Measurements from ENCODE around the gene RYR1. TPM values are rescaled to one million over a fixed set of nuclear protein-coding genes. Genes with fewer than 3 reads are reported as not detected.

RYR1 gene
- total RNA-seq, 2 experiments from 2014 or later = 0.95 to 1.4 TPM

DNA sequence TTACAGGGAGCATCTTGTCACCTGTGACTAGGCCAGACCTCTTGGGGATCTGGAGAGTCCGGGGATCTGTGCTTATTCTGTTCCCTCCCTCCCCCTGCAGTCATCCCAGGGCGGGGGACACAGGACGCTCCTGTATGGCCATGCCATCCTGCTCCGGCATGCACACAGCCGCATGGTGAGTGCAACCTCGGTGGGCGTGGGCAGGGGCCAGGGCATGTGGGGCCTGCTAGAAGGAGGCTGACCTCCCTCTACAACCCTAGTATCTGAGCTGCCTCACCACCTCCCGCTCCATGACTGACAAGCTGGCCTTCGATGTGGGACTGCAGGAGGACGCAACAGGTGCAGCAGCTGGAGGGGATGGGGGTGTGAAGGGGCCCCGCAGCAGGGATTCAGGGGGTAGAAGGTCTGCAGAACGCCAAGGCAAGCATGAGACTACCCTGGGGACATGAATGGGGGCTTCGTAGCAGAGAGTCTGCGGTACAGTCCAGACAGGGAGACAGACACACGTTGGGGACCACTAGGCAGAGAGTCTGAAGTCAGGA, 10.0 kb downstream of the RYR1 start:
- POLR2A ChIA-PET = no interaction called here
- CTCF ChIA-PET = no interaction called here

DNA sequence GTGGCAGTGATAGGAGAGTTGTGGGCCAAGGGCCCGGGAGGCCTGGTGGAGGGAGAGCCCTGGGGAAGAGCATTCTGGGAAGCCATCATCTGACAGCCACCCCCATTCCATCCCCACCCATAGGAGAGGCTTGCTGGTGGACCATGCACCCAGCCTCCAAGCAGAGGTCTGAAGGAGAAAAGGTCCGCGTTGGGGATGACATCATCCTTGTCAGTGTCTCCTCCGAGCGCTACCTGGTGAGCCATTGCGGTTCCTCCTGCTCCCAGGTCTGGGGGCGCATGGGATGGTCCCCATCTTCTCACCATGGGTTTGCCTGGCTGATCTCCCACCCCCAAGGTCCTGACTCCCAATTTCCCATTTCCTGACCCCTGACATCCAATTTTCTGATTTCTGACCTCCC, 10.5 kb downstream of the RYR1 start:
- ChIA-PET CTCF (no interaction called here), POLR2A (no interaction called here)

DNA sequence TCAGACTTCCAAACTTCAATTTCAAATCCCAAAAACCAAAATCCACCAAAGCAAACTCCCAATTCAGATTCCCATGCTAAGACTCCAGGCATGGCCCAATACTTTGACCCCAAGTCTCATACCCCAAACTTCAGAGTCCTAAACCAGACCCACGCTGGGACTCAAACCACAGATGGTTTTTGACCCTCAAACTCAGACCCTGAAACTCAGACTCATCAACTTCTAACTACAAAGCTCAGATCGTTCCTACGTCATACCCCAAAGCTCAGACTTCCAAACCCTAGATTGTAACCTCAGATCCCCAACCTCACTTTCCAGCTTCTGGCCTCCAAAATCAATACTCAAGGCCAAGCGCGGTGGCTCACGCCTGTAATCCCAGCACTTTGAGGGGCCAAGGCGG, 11.9 kb downstream of the RYR1 start:
- CTCF ChIA-PET = no interaction called here
- POLR2A ChIA-PET = no interaction called here

DNA sequence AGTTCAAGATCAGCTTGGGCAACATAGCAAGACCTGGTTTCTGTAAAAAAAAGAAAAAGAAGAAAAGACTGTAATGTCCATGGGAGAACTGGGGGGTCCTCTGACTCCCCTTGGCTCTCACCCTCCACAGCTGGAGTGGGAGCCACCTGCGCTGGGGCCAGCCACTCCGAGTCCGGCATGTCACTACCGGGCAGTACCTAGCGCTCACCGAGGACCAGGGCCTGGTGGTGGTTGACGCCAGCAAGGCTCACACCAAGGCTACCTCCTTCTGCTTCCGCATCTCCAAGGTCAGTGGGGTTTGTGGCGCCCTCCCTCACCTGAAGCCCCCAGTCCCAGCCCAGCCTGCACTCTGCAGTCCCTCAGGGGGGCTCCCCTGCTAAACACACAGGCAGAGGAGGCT, 14.7 kb downstream of the RYR1 start:
- ChIA-PET CTCF (no interaction called here), POLR2A (no interaction called here)

DNA sequence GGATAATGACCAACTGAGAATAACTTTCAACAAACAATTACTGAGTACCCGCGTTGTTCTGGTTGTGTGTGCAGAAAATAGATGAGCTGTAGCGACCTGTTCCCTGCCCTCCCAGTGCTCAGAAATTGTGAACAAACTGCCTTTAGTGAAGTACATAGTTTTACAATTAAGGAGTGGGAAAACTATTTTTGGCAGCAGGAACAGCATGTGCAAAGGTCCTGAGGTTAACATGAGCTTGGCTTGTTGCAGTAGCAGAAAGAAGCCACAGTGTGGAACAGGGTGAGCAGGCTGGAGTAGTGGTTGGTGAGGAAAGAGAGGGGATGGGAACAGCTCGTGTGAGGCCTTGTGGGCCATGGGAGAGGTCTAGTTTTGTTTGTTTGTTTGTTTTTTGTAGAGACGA, 16.0 kb downstream of the RYR1 start:
- ChIA-PET CTCF (no interaction called here), POLR2A (no interaction called here)

DNA sequence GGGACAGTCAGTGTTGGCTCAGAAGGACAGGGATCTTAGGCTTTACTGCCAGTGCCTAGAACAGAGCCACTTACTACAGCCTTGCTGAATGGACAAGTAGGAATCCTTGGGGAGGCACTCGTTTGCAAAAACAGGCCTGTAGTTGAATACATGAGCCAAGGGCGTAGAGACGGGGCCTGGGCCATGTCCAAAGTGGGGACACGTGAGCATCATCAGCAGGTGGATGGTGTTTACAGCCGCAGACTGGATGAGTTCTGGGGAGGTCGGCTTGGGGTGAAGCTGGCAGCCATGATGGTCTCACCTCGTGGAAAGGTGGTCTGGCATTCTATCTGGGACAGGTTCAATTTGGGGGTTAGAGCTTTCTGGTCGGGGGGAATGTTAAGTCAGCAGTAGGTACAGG, 17.5 kb downstream of the RYR1 start:
- CTCF ChIA-PET = no interaction called here
- POLR2A ChIA-PET = no interaction called here

DNA sequence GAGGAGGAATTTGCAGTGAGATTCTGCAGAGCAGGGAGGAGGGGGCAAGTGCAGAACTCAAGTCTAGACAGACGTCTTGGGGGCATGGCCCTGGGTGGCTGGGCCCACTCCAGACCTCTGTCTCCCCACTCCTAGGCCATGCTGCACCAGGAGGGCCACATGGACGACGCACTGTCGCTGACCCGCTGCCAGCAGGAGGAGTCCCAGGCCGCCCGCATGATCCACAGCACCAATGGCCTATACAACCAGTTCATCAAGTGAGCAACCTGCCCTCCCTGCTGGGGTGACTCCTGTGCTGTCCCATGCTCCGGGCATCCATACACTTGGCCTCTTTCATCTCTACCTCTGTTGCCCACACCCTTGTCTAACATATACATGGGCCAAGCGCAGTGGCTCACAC, 18.1 kb downstream of the RYR1 start:
- POLR2A ChIA-PET = interaction anchor here (0.6 kb wide), 1 partner anchor 297 kb away, joined by 4 read pairs; no protein-coding TSS in a partner anchor
- CTCF ChIA-PET = no interaction called here

DNA sequence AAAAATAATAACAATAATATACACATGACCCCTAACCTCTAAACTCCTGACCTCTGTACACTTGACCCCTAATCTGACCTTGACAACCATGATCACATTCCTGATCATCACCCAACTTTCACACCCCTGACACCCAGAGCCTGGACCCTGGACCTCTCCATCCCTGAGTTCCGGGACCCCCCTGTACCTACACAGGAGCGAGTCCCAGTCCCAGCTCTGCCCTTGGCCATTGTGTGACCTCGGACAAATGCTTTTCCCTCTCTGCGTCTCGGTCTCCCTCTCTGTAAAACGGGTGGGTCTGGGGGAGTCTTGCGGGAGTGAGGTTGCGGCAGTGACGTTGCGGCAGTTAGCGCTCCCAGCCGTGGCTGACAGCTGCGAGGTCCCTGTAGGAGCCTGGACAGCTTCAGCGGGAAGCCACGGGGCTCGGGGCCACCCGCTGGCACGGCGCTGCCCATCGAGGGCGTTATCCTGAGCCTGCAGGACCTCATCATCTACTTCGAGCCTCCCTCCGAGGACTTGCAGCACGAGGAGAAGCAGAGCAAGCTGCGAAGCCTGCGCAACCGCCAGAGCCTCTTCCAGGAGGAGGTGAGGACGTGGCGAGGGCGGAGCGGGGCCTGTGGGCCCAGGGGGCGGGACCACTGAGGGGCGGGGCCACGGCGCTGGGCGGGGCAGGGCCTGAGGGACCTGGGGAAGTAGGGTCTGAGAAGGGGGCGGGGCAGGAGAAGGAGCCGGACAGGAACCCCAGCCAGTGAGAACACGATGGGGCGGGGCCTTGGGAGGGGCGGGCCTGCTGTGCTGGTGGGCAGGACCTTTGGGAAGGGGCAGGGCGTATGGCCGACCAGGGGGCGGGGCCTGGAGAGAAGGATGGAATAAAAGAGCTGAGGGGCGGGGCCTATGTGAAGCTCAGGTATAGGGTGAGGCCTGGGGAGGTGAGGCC, 19.2 kb downstream of the RYR1 start:
- ChIA-PET CTCF (no interaction called here), POLR2A (no interaction called here)

DNA sequence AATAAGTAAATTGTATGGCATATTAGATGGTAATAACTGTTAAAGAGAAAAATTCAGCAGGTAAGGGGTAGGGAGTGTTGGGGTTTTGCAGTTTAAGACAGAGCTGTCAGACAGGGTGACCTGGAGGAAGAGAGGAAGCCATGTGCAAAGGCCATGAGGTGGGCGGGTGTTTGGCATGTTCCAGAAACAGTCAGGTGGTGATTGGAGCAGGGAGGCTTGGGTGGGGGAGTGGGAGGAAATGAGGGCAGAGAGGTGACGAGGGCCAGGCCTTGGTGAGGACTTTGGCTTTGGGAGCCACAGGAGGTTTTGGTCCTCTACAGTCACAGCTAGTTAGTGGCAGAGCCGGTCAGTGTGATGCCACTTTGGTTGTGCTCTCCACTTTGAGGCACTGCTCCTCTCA, 20.1 kb downstream of the RYR1 start:
- CTCF ChIA-PET = no interaction called here
- POLR2A ChIA-PET = no interaction called here

DNA sequence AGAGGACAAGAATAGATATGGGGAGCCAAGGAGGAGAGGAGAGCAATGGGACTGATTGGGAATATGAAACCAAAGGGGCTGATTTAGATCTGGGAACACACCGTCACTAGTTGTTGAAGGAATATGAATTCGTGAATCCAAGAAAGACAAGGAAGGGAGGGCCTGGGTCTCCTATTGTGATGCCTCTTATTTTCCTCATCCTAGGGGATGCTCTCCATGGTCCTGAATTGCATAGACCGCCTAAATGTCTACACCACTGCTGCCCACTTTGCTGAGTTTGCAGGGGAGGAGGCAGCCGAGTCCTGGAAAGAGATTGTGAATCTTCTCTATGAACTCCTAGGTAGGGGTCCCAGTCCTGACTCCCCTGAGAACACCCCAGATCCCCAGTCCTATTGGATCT, 21.5 kb downstream of the RYR1 start:
- CTCF ChIA-PET = no interaction called here

DNA sequence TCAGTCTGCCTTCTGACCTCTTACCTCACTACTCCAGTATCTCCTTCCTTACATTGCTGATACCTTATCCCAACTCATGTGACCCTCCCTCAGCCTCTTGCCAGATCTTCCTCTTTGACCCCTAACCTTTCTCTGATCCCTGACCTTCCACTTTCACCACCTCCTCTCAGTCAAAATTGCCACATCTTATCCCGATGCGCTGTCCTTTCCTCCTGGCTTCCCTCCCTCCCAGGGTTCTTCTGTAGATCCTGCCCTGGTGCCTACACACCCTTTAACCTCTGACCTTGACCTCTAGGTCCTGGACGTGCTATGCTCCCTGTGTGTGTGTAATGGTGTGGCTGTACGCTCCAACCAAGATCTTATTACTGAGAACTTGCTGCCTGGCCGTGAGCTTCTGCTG, 23.7 kb downstream of the RYR1 start:
- POLR2A ChIA-PET = no interaction called here
- CTCF ChIA-PET = no interaction called here

More for the DNA sequence above, 21.5 kb downstream of the RYR1 start:
- POLR2A ChIA-PET = no interaction called here

DNA sequence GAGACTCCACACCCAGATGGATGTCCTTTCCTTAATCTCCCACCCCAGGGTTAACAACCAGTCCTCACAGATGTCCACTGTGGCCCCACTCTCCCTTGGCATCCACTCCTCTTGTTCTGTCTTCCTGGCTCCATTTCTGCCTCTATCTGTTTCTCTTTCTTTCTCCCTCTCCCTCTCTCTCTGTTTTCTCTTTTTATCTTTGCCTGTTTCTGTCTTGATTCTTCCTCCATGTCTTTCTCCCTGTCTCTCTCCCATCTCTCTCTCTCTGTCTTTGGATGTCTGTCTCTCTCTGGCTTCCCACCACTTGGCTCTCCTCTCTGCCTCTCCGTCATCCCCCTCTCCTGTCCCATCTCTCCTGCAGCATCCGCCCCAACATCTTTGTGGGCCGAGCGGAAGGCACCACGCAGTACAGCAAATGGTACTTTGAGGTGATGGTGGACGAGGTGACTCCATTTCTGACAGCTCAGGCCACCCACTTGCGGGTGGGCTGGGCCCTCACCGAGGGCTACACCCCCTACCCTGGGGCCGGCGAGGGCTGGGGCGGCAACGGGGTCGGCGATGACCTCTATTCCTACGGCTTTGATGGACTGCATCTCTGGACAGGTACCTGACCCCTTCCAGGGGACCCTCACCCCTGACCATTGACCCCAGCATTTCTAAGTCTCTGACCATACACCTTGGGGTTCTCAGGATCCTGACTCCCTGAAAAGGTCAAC, 24.4 kb downstream of the RYR1 start:
- ChIA-PET POLR2A (no interaction called here), CTCF (no interaction called here)

DNA sequence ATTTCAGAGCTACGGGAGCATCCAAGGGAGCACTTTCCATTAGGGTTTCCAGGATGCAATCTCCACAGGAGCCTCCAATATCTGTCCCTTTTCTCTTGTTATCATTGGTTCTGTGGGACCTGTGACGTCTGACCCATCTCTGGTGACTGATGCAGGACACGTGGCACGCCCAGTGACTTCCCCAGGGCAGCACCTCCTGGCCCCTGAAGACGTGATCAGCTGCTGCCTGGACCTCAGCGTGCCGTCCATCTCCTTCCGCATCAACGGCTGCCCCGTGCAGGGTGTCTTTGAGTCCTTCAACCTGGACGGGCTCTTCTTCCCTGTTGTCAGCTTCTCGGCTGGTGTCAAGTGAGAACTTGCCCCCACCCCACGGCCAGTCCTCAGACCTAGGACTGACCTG, 25.5 kb downstream of the RYR1 start:
- POLR2A ChIA-PET = no interaction called here

DNA sequence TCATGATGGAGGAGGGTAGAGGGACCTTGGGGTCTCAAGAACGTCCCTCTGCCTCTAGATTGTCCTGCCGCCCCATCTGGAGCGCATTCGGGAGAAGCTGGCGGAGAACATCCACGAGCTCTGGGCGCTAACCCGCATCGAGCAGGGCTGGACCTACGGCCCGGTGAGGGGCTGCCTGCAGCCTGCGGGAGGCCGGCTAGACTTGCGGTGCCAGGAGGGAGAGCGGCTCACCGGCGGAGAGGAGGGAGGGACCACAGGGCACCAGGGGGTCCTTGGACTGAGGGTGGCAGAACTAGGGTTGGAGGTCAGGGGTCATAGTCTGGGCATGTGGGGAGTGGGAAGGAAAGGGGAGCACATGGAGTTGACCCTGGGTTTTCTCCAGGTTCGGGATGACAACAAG, 29.9 kb downstream of the RYR1 start:
- CTCF ChIA-PET = no interaction called here

More for the DNA sequence above, 25.5 kb downstream of the RYR1 start:
- CTCF ChIA-PET = no interaction called here

DNA sequence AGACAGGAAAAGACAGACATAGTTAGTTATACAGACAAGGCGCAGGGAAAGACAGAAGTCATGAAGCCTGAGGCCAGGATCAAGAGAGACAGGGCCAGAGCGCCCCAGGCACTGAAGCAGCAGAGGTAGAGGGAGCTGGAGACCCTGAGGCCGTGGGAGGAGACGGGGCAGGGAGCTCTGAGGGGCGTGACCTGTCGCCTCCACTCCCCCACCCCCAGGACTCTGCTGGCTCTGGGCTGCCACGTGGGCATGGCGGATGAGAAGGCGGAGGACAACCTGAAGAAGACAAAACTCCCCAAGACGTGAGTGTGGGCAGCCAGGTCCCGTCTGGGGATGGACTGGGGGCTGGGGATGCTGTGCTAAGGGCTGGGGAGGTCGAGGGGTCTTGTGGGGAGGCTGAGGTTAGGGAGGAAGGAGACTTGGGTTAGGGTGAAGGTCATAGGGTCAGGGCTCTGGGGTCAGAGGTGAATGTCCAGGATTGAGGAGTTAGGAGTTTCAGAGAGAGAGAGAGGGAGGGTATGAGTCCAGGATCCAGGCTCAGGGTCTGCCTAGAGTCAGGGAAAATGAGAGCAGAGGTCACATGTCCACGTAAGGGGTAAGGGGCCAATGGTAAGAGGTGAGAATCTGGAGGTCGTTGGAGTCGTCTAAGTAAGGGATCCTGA, 31.1 kb downstream of the RYR1 start:
- CTCF ChIA-PET = no interaction called here

More for the DNA sequence above, 29.9 kb downstream of the RYR1 start:
- POLR2A ChIA-PET = no interaction called here

DNA sequence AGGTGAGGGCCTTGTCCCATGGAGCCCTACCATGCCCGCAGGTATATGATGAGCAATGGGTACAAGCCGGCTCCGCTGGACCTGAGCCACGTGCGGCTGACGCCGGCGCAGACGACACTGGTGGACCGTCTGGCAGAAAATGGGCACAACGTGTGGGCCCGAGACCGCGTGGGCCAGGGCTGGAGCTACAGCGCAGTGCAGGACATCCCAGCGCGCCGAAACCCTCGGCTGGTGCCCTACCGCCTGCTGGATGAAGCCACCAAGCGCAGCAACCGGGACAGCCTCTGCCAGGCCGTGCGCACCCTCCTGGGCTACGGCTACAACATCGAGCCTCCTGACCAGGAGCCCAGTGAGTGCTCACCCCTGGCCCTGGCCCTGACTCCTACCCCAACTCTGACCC, 32.6 kb downstream of the RYR1 start:
- POLR2A ChIA-PET = no interaction called here
- CTCF ChIA-PET = no interaction called here

More for the DNA sequence above, 31.1 kb downstream of the RYR1 start:
- POLR2A ChIA-PET = no interaction called here

DNA sequence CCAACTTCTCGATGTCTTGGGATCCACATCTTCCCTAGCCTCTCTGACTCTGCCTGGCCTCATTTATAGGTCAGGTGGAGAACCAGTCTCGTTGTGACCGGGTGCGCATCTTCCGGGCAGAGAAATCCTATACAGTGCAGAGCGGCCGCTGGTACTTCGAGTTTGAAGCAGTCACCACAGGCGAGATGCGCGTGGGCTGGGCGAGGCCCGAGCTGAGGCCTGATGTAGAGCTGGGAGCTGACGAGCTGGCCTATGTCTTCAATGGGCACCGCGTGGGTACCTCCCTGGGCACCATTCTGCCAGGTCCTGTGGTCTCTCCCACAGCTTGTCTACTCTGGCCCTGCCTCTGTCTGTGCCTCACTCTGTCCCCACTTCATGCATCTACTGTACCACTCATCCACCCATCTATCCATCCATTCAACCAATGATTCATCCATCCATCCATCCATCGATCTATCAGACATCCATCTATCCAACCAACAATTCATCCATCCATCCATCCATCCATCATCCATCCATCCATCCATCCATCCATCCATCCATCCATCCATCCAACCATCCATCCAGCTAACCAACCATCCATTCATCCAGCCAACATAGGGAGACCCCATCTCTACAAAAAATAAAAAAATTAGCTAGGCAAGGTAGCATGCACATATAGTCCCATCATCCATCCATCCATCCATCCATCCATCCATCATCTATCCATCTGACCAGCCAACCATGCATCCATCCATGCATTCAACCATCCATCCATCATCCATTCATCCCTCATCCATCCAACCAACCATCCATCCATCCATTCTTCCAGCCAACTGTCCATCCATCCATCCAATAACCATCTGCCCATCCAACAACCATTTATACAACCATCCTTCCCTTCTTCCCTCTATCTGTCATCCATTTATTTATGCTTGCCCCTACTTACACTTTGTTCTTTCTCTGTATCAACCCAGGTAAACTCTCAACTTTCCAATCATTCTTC, 34.3 kb downstream of the RYR1 start:
- POLR2A ChIA-PET = interaction anchor here (0.6 kb wide), 1 partner anchor 27 kb away, joined by 3 read pairs; no protein-coding TSS in a partner anchor
- CTCF ChIA-PET = interaction anchor here (0.5 kb wide), 1 partner anchor 232 kb away, joined by 3 read pairs; no protein-coding TSS in a partner anchor

DNA sequence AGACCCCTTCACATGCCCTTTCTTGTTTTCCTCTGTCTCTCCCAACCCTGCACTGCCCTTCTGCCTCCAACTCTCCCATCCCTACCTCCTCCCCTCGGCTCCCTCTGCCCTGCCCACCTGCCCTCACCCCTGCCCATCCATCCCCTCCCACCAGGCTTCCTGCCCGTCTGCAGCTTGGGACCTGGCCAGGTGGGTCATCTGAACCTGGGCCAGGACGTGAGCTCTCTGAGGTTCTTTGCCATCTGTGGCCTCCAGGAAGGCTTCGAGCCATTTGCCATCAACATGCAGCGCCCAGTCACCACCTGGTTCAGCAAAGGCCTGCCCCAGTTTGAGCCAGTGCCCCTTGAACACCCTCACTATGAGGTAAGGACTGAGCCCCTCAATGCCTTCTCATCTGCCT, 35.7 kb downstream of the RYR1 start:
- ChIA-PET POLR2A (no interaction called here), CTCF (no interaction called here)

DNA sequence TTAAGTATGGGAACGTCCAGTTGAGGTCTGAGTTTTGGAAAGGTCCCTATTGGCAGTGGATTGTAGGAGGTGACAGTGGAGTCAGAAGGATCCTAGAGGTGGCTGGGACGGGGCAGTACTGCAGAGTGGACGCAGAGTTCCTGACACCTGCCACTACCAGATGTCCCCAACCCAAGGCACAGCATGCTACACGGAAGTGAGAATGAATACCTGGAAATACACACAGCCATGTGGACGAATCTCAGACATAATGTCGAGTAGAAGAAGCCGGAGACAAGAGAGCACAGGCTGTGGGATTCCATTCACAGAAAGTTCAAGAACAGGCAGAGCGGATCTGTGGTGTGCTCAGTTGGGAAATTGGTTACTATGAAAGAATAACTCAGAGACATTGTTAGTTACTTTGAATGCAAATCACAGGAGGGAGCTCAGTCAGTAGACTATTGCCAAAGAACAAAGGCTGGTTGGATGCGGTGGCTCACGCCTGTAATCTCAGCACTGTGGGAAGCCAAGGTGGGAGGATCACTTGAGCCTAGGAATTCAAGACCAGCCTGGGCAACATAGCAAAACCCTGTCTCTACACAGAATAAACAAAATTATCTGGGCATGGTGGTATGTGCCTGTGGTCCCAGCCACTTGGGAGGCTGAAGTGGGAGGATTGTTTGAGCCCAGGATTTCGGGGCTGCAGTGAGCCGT, 37.4 kb downstream of the RYR1 start:
- ChIA-PET POLR2A (interaction anchor here (0.6 kb wide), 1 partner anchor 68 kb away, joined by 3 read pairs; the partner anchor contains the start of gene FAM98C), CTCF (no interaction called here)

Measured in activated CD8-positive, alpha-beta memory T cell treated with anti-CD3 and anti-CD28 coated beads for 36 hours (primary cell).